Stimulated activated naive CD8-positive, alpha-beta T cell treated with anti-CD3 and anti-CD28 coated beads, Interleukin-15, Interleukin-2, amounts not matched to agents 100 U/mL and 50 U/mL, for 24 hours (primary cell): ENCODE data around the gene SV2C.

Experiments used
- ATAC-seq: fragments of 150-1000 bp; cut with Tn5 transposase; one replicate; pipeline ENCODE4 v1.10.0; 2021
- DNase-seq: peaks from one replicate; pipeline ENCODE4 v3.0.0; 2021

The SV2C gene

DNA sequence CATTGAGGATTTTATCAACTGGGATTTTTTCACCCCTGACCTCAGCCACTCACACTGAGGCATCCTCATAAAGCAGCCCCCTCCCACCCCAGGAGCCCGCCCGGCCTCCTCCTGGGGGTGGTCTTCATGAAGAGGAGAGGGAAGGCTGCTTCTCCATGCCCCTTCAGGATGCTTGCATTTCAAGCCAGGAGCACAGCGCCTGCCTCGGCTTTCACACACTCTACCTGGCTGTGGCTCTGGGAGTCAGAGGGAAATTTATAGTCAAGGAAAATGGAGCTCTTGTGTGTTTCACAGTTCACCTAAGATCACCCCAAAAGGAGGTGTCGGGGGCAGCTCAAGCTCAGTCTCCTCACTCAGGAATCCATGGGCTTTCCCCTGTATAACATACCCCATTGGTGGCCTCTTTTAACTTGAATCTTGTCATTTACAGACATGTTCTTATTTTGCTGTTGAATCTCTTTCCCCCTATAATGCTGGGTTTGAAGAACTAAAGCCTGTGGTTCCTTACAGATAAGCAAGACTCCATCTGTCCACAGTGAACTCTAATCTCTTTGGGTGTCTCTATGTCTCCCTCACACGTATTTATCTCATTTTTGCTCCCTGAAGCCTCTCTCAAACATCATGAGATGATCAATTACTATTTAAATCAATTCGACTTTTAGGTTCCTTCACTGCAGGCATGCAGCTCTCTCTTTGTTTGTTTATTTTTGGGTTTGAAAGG lies 297.3 kb downstream of the SV2C start:
- ATAC-seq: no peak
- no peak for DNase-seq

DNA sequence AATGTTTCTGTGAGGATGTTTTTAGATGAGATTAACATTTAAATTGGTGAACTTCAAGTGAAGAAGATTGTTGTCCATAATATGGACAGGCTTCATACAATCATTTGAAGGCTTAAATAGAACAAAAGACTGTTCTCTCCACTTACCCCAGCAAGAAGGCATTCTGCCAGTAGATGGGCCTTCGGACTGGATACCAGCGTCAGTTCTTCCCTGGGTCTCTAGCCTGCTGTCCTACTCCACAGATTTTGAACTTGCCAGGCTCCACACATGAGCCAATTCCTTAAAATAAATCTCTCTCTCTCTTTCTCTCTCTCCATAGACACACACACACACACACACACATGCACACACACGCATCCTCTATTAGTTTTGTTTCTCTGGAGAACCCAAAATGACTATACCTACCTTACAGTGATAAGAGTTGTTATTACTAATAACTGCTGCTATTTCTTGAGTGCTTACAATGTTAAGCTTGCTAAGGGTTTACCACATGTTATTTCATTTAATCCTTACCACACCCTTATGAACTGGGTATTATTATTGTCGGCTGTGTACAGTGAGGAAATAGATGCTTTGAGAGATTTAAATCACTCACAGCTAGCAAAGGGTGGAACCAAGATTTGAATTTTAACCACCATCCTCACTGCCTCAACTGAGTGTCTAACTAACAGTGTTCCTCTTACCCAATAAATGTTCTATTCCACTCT lies 300.1 kb downstream of the SV2C start:
- no peak for DNase-seq
- no peak for ATAC-seq

DNA sequence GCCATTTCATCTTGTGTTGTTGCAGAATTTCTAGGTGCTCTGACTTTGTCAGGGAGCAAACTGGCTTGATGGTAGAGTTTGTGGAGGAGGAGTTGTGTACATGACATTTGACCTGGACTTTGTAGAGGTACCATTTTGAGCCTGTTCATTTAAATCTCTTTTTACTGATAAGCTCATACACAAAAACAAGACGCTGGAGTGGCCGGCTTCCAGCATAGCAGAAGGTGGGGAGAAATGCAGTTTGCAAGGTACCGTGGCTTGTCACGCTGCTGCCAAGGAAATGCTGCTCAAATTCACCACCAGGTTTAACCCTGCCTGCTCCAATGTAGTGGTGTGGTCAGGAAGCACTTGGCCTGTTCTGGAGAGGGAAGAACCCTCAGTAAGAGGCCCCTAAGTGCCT lies 301.0 kb downstream of the SV2C start:
- DNase-seq: no peak
- ATAC-seq: no peak

DNA sequence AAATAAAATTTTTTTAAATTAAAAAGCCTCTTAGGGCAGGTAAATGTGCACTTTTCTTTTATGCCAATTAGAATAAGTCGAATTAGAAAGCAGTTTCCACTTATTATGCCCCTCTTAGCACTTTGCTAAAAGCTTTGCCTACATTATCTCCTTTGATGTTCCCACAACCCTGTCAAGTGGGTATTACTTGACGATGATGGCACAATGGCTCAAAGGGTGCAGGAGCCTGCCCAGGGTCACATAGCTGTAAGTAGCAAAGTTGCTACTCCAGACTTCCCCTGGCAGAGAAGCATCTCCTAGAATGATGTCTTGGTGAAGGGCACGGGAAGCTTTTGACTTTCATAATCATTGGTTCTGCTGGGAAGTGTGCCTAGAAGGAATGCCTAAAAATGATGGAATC lies 301.5 kb downstream of the SV2C start:
- DNase-seq (no peak), ATAC-seq (peak; percentile 51)

DNA sequence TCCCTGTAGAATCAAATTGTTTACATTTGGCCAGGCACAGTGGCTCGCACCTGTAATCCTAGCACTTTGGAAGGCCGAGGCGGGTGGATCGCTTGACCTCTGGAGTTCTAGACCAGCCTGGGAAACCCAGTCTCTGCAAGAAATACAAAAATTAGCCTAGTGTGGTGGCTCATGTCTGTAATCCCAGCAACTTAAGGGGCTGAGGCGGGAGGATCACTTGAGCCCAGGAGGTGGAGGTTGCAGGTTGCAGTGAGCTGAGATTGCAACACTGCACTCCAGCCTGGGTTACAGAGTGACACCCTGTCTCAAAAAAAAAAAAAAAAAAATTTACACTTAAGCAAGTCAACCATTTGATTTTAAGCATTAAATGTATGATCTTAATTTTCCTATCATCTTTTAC lies 302.4 kb downstream of the SV2C start:
- no peak for ATAC-seq
- no peak for DNase-seq

DNA sequence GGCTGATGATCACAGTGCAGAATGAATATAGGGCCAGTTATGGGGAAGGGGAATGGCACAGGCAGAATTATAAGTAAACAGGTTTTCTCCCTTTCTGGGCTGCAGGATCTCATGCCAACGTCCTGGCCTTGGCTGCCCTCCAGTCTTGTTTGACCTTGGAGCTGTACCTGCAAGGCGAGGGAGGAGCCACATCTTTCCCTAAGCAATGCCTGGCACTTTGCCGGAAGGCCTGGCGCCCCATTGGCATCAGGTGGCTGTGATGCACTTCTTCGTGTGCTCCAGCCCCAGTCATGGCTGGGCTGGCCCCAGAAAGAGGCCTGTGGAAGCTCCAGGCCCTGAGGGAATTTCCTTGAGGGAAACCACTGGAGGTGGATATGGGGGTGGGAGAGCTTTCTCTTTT lies 303.2 kb downstream of the SV2C start:
- DNase-seq (no peak), ATAC-seq (no peak)

DNA sequence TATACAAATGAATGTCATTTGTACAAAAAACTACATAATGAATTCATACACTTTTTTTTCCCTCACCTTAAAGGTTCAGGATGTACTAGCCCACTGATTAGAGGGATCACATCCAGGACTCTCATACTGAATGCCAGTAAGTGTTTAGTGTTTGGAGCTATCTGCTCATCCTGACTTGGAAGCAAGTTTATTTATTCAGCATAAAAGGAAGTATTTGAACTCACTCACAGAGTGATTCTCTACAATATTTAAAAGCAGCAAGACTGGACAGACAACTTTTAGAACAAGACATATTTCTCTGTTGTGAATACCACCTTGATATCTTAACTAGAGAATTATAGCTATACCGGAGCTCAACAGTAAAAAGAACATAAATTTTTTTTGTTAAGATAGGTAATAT lies 305.1 kb downstream of the SV2C start:
- ATAC-seq (no peak), DNase-seq (no peak)

DNA sequence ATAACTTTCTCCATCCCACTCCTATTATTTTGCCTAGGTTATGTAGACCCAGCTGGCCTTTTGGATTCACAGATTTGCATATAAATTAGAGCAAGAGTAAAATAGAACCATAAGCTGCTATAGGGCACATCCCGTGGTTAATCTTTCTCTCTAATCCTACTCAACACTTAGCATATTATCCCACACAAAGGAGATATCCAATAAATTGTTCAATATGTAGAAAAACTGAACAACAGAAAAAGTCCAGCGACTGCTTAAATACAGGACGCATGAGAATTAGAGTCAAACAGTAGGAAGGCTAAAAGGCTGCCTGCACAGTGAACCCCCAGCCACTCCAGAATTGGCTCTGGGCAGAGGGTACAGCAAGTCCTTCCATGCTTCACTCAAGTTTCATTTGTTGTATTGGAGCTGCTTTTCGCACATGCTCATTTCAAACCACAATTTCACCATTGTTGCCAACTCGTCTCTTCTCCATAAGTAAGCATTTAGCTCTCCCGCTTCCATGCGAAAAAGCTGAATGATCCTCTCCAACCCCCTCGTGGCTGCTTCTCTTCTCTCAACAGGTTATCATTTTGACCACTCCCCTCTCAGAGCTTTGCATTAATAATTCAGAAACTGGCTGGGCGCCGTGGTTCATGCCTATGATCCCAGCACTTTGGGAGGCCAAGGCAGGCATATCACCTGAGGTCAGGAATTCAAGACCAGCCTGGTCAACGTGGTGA lies 305.8 kb downstream of the SV2C start:
- ATAC-seq: no peak
- DNase-seq: no peak

DNA sequence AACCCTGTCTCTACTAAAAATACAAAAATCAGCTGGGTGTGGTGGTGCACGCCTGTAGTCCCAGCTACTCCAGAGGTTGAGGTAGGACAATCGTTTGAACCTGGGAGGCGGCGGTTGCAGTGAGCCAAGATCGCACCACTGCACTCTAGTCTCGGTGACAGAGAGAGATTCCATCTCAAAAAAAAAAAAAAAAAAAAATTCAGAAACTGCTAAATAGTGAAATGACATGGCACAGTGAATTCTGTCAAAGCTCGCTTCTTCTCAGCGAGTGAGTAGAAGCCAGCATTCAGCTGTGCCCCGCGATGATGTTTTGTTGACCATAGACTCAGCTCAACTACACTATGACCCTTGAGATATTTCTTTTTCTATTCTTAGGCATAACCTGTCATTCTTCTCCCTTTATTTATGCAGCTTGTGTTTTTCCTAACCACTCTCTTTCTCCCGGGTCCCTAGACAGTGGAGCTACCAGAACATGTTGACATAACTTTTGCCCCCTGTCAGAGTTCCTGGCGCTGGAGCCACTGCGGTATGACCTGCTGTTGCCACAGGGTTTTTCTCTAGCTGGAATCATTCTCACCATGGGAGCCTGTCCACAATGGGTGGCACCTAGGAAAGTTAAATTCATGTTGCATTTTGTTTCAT lies 306.5 kb downstream of the SV2C start:
- no peak for ATAC-seq
- no peak for DNase-seq

DNA sequence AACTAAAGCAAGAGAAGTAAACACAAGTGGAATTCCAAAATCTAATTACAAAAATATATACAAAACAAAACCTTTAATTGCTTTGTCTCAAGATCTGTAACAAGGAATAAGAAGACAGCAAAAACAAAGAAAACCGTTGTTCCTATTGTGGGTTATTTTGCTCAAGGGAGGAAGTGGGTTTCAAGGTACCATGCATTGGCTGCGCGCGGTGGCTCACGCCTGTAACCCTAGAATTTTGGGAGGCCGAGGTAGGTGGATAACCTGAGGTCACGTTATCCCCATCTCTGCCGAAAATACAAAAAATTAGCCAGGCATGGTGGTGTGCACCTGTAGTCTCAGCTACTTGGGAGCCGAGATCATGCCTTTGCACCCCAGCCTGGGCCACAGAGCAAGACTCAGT lies 307.8 kb downstream of the SV2C start:
- peak; percentile 19 for DNase-seq

DNA sequence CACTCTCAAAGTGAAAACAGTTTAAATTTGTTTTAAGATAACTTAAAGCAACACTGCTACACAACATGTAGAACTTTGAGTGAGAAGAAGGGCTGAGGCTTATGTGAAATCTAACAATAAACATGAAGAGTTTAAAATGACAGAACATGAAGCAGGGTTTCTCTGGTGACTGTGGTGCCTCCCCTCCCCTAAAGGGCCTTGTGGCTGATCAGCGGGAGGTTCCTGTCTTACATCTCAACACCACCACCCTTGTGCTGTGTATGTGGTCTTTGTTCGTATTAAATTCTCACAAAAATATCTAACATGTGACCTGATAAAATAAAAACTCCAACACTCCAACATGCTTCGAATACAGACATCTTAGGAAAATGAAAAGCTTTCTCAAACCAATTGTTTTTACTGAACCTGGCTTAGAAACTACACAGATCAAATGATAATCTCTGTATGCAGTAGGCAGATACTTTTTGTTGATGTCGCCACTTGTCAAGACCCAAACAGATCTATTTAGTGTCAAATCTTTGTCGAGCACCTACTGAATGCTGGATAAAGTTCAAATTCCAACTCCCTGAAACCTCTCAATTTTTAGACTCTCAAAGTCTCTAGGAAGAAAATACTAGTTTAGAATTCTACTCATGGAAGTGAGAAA lies 310.0 kb downstream of the SV2C start:
- DNase-seq: peak; percentile 23
- ATAC-seq: no peak

More for the DNA sequence above, 307.8 kb downstream of the SV2C start:
- ATAC-seq: no peak

DNA sequence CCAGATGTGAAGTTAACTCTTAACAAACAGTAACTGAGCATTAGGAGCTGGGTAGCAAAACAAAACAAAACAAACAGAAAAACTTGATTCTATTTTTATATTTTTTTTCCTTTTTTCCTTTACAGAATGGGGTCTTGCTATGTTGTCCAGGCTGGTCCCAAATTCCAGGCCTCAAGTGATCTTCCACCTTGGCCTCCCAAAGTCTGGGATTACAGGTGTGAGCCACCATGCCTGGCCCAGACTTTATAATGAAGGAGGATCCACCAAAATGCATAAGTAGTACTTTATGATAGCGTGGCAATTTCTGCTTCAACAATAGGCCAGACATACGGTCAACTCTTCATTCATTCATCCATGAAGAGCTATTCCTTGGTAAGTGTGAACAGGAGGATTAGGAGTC lies 314.0 kb downstream of the SV2C start:
- ATAC-seq (no peak), DNase-seq (no peak)

DNA sequence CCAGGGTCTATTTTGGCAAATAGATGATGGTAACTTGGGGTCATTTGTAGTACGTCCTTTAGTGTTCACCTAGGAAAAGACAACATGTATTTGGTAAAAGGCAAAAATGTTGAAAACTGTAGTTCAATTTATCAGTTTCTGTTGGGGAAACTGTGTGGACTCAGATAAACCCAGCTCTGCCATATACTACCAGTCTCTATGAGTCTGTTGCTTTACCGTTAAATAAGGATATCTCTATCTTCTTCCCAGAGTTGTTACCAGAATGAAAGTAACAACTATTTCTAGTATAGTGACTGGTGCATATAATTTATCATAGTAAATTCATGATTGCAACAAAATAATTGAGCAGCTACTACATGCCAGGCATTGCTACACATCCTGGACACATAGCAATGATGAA lies 316.1 kb downstream of the SV2C start:
- no peak for ATAC-seq
- no peak for DNase-seq

DNA sequence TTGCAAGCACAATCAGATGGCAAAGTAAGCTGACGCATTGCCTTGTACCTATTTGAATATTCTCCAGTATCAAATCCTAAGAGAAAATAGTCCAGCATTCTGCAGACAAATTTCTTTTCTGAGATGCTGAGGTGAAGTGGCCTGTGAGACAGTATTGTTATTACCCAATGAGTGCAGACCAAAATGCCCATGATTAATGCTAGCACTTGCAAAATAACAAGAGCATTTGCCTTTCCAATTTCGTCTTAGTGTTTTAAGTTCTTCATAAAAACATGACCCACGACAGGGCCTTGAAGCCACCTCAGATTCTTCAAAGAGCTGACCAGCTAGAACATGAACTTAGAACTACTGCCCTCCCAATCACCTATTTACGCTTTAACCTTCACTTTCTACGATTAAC lies 317.3 kb downstream of the SV2C start:
- DNase-seq (no peak), ATAC-seq (no peak)

DNA sequence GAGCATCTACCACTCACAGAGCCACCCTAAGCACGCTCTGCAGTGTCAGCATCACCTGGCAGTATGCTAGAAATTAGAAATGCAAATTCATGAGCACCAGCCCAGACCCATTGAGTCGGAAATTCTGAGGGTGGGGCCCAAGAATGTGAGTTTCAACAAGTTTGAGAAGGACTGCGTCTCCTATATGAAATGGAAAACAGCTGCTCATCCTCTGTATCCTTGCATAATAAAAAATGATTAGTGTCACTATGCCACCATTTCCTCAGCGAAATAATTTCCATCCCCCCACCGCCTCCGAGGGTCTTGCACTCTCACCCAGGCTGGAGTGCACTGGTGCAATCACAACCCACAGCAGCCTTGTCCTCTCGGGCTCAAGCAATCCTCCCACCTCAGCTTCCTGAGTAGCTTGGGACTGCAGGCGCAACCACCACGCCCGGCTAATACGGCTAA lies 318.6 kb downstream of the SV2C start:
- DNase-seq: peak; percentile 44
- ATAC-seq: peak; percentile 6

DNA sequence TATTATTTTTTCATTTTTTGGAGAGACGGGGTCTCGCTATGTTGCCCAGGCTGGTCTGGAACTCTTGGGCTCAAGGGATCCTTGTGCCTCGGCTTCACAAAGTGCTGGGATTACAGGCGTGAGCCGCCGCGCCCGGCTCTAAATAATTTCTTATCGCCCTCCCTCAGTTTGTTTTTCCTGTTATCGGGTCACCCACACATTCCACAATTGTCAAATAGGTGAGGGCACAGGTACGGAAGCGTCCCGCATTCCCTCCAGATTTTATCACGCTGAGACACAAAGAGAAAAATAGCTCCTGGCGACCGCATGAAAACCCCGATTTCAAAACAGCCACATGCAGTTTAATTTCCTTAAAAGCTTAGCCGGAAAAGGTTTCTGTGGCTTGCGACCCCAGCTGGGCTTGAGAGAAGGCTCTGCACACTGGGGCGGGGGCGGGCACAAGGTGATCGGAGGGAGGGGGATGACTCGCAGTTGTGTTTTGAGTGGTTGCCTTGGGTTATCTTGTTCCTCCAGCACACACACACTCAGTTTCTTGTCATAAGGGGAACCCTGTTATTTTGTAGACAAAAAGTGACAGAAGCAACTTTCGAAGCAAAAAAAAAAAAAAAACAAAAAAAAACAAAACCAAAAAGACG lies 319.2 kb downstream of the SV2C start:
- ATAC-seq (peak; percentile 65), DNase-seq (peak; percentile 83)

DNA sequence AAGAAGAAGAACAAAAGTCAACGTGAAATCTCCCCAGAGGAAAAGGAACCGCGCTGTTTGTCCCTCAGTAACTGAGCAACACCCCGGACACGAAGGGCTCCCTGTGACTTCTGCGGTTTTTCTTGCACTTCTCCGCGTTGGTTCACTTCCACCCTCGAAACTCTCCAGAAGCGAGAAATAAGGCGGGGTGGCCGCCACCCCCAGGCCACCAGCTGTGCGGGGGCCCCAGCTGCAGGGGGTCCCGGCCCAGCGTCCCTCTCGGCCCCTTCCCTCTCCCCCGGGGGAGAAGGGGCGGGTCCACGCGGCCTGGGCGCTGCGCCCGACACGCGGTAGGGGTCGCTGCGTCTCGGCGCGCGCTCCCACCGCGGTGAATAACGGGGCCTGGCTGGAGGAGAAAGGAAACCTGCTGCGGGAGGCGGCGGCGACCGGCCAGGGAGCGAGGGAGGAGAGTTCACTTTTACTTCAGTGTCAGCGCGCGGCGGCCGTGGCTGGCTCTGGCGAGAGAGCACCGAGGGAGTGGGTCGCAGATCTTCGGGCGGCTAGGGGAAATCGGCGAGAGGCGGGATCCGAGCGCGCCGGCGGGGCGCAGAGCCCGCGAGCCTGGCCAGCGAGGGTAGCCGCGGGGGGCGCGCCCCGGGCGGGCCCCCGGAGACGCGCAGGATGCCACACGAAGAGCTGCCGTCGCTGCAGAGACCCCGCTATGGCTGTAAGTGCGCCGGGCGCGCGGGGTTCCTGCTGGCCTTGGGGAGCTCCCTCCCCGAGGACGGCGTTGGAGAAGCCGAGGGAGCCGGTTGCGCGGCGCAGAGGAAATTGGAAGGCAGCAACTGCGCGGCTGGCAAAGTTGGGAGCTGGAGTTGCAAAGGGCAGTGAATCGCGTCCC lies 319.9 kb downstream of the SV2C start, which contains the start of gene IQGAP2:
TSS of gene IQGAP2 (plus strand) at position 400 of the 880 bp plus-strand sequence. CDS start at position 661, 261 bp downstream.
- DNase-seq: peak; percentile 83
- ATAC-seq: peak; percentile 65
